ENCODE data around the gene SEC14L6. TPM values are rescaled to one million over a fixed set of nuclear protein-coding genes. Genes with fewer than 3 reads are reported as not detected.

Gene SEC14L6
- polyA plus RNA-seq, 1 experiment: 0.06 TPM

DNA sequence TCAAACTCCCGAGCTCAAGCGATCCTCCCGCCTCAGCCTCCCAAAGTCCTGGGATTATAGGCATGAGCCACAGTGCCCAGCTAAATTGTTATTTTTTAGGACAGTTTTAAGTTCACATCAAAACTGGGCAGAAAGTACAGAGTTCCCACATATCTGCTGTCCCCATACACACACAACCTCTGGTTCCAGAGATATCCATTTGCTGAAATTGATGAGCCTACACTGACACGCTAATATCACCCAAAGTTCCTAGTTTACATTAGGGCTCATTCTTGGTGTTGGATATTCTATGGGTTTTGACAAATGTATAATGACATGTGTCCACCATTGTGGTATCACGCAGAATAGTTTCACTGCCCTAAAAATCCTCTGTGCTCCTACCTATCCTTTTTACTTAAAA, 38.3 kb downstream of the SEC14L6 start:
- Histone ChIP-seq H3K27ac (ENCODE audit: low read depth, low read length) (no peak overlapping the region), H3K9me3 (ENCODE audit: control insufficient read depth, insufficient read depth, low read length) (0 out of 2 replicates have a peak, but pooled peaks cover 5% of the 10 kb centered on the region), H3K4me3 (ENCODE audit: low read depth, low read length) (no peak overlapping the region), H3K27me3 (ENCODE audit: control insufficient read depth, insufficient read depth, low read length) (peaks cover 25% of the 10 kb centered on the region)
- CTCF ChIA-PET: no interaction called here
- TF ChIP-seq, protein P1, sequence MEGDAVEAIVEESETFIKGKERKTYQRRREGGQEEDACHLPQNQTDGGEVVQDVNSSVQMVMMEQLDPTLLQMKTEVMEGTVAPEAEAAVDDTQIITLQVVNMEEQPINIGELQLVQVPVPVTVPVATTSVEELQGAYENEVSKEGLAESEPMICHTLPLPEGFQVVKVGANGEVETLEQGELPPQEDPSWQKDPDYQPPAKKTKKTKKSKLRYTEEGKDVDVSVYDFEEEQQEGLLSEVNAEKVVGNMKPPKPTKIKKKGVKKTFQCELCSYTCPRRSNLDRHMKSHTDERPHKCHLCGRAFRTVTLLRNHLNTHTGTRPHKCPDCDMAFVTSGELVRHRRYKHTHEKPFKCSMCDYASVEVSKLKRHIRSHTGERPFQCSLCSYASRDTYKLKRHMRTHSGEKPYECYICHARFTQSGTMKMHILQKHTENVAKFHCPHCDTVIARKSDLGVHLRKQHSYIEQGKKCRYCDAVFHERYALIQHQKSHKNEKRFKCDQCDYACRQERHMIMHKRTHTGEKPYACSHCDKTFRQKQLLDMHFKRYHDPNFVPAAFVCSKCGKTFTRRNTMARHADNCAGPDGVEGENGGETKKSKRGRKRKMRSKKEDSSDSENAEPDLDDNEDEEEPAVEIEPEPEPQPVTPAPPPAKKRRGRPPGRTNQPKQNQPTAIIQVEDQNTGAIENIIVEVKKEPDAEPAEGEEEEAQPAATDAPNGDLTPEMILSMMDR (IDR thresholded peaks at IDR 0.05; ENCODE audit: low read depth, low read length): no peak
- POLR2A ChIA-PET: no interaction called here
- no peak for DNase-seq (ENCODE audit: low read depth, low spot score)

DNA sequence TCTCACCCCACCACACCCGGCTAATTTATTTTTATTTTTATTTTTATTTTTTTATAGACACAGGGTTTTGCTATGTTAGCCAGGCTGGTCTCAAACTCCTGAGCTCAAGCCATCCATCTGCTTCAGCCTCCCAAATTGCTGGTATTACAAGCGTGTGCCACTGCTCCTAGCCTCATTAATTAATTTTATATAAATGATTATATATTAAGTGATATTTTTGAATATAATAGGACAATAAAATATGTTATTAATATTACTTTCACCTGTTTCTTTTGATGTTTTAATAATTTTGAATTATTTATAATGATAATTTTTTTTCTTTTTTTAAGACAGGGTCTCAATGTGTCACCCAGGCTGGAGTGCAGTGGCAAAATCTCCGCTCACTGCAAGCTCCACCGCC, 38.9 kb downstream of the SEC14L6 start:
- ChIA-PET POLR2A (no interaction called here), CTCF (interaction anchor here (0.5 kb wide), 1 partner anchor 20 kb away, joined by 3 read pairs; no protein-coding TSS in a partner anchor)
- TF ChIP-seq, protein P1 (IDR thresholded peaks at IDR 0.05; ENCODE audit: low read depth, low read length): no peak
- Histone ChIP-seq H3K27ac (ENCODE audit: low read depth, low read length) (no peak overlapping the region), H3K27me3 (ENCODE audit: control insufficient read depth, insufficient read depth, low read length) (peaks cover 25% of the 10 kb centered on the region), H3K9me3 (ENCODE audit: control insufficient read depth, insufficient read depth, low read length) (0 out of 2 replicates have a peak, but pooled peaks cover 5% of the 10 kb centered on the region), H3K4me3 (ENCODE audit: low read depth, low read length) (no peak overlapping the region)
- DNase-seq (ENCODE audit: low read depth, low spot score): no peak

DNA sequence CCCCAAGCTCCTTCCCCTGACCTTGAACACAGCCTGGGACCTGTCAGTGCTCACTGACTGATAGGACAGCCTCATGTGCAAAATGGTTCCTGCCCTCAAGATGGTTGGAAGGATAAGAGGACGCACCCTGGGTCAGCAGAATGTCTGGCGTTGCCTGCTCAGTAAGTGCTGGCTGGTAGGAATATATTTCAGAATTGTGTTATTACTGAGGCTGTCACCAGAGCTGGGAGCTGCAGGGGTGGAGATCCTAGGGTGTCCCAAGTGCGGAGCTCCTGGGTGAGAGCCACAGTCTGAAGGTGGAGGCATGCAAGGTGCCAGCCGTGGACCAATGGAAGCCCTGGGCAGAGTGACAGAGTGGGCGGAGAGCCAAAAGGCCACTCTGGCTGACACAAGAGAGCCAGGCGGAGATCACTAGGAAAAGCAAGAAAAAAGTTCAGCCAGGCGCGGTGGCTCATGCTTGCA, 40.0 kb downstream of the SEC14L6 start:
- Histone ChIP-seq H3K27ac (ENCODE audit: low read depth, low read length) (no peak overlapping the region), H3K4me3 (ENCODE audit: low read depth, low read length) (no peak overlapping the region), H3K9me3 (ENCODE audit: control insufficient read depth, insufficient read depth, low read length) (0 out of 2 replicates have a peak, but pooled peaks cover under 1% of the 10 kb centered on the region), H3K27me3 (ENCODE audit: control insufficient read depth, insufficient read depth, low read length) (peaks cover 29% of the 10 kb centered on the region)
- ChIA-PET POLR2A (no interaction called here), CTCF (interaction anchor here (0.5 to 0.6 kb wide), 2 partner anchors 16 to 1280 kb away, joined by 4 to 5 read pairs; no protein-coding TSS in a partner anchor)
- no peak for DNase-seq (ENCODE audit: low read depth, low spot score)
- TF ChIP-seq, protein P1 (IDR thresholded peaks at IDR 0.05; ENCODE audit: low read depth, low read length): no peak

DNA sequence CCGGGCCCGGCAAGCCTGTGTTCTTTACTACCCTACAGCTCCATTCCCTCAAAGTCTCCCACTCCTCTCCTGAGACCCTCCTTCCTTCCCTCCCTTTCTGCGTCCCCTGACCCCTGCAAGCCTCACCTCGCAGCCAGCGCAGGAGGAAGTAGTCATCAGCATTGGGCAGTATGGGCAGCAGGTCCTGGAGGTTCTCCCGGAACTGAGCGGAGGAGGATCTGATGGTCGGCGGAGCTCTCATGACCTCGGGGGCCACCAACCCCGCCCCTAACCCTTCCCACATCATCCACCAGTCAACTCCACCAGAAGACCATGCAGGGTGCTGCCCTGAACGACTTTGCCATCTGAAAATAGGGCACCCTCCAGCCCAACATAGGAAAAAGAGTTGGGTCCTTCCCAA, 43.0 kb downstream of the SEC14L6 start:
- POLR2A ChIA-PET: no interaction called here
- CTCF ChIA-PET: no interaction called here
- Histone ChIP-seq H3K27ac (ENCODE audit: low read depth, low read length) (no peak overlapping the region), H3K9me3 (ENCODE audit: control insufficient read depth, insufficient read depth, low read length) (no peaks in the 10 kb centered on the region), H3K4me3 (ENCODE audit: low read depth, low read length) (no peak overlapping the region), H3K27me3 (ENCODE audit: control insufficient read depth, insufficient read depth, low read length) (peaks cover 36% of the 10 kb centered on the region)
- no peak for DNase-seq (ENCODE audit: low read depth, low spot score)
- TF ChIP-seq, protein P1 (IDR thresholded peaks at IDR 0.05; ENCODE audit: low read depth, low read length): no peak

DNA sequence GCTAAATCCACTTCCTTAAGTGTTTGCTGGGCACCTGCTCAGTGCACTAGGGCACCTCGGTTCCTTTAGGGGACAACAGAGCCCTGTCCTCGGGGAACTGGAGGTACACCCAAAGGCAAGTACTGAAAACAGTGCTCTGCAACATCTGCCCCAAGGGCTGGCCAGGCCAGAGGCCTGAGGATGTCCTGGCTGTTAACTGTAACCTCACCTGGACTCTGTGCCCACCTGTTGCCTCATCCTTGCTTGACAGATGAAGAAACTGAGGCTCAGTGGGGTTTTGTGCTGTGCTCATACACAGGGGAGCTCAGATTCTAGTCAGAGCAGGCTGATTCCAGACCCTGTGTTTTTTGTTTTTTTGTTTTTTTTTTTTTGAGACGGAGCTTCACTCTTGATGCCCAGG, 43.6 kb downstream of the SEC14L6 start:
- POLR2A ChIA-PET: no interaction called here
- CTCF ChIA-PET: interaction anchor here (1.7 kb wide), 1 partner anchor 17 kb away, joined by 6 read pairs; no protein-coding TSS in a partner anchor

More for the DNA sequence above, 43.6 kb downstream of the SEC14L6 start:
- peaks cover 32% of the 10 kb centered on the region for H3K27me3 ChIP-seq (ENCODE audit: control insufficient read depth, insufficient read depth, low read length)
- no peak overlapping the region for H3K4me3 ChIP-seq (ENCODE audit: low read depth, low read length)
- TF ChIP-seq, protein P1 (IDR thresholded peaks at IDR 0.05; ENCODE audit: low read depth, low read length): no peak
- H3K9me3 ChIP-seq (ENCODE audit: control insufficient read depth, insufficient read depth, low read length): no peaks in the 10 kb centered on the region
- no peak for DNase-seq (ENCODE audit: low read depth, low spot score)
- no peak overlapping the region for H3K27ac ChIP-seq (ENCODE audit: low read depth, low read length)
